GM23248 (cell line): Measurements from ENCODE around the gene GPATCH11.

ENCODE experiments used
- EZH2 ChIP-seq: fragments of 200-600 bp; sonication (generic); IDR thresholded peaks from 2 replicates; pipeline ENCODE4 v1.6.1; 2018; ENCODE audit warnings: antibody characterized with exemption, mild to moderate bottlenecking; ENCODE audit not compliant: insufficient read depth, poor library complexity, severe bottlenecking
- EZH2phosphoT487 ChIP-seq: fragments of 200-600 bp; sonication (generic); IDR thresholded peaks from 2 replicates; pipeline ENCODE4 v1.6.1; 2018; ENCODE audit warnings: antibody characterized with exemption, moderate library complexity, mild to moderate bottlenecking, low read depth; ENCODE audit not compliant: insufficient read depth

DNA sequence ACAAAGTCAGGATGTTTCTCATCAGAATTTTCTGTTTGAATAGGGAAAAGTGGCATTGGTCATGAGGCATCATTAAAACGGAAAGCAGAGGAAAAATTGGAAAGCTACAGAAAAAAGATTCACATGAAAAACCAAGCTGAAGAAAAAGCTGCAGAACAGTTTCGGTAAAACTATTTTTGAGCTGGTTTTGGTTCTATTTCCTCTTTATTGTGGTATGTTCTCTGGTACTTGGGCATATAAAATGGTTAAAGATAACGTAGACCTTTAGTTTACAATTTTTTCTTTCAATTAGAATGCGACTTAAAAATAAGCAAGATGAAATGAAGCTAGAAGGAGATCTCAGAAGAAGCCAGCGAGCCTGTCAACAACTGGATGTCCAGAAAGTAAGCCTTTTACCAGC, 7.6 kb downstream of the GPATCH11 start:
- TF ChIP-seq EZH2phosphoT487 (no peak), EZH2 (no peak)
